ENCODE results near the gene LCP2. TPM values are rescaled to one million over a fixed set of nuclear protein-coding genes. Genes with fewer than 3 reads are reported as not detected.

Gene LCP2
- polyA plus RNA-seq, 1 experiment: not detected

- Histone ChIP-seq H3K4me3 (ENCODE audit: low read depth, low read length) (no peak overlapping the region), H3K27me3 (ENCODE audit: control insufficient read depth, insufficient read depth, low read length) (no peaks in the 10 kb centered on the region), H3K36me3 (ENCODE audit: control insufficient read depth, insufficient read depth, low read length) (no peaks in the 10 kb centered on the region)
- TF ChIP-seq CTCF (IDR thresholded peaks at IDR 0.05; ENCODE audit: insufficient read depth, low read depth, low read length): no peak
- ChIA-PET POLR2A (no interaction called here), CTCF (no interaction called here)
- no peak for DNase-seq (ENCODE audit: low read depth)
Measured at GRCh38 chr5:170329524-170329923, 31.9 kb upstream of the LCP2 start.

- DNase-seq (ENCODE audit: low read depth): no peak
- no peaks in the 10 kb centered on the region for H3K36me3 ChIP-seq (ENCODE audit: control insufficient read depth, insufficient read depth, low read length)
- ChIA-PET POLR2A (no interaction called here), CTCF (no interaction called here)
- no peak overlapping the region for H3K4me3 ChIP-seq (ENCODE audit: low read depth, low read length)
- H3K27me3 ChIP-seq (ENCODE audit: control insufficient read depth, insufficient read depth, low read length): no peaks in the 10 kb centered on the region
- TF ChIP-seq CTCF (IDR thresholded peaks at IDR 0.05; ENCODE audit: insufficient read depth, low read depth, low read length): no peak
Measured at GRCh38 chr5:170327829-170328228, 30.3 kb upstream of the LCP2 start.

- Histone ChIP-seq H3K36me3 (ENCODE audit: control insufficient read depth, insufficient read depth, low read length) (no peaks in the 10 kb centered on the region), H3K4me3 (ENCODE audit: low read depth, low read length) (no peak overlapping the region), H3K27me3 (ENCODE audit: control insufficient read depth, insufficient read depth, low read length) (no peaks in the 10 kb centered on the region)
- CTCF ChIA-PET: no interaction called here
- no peak for TF ChIP-seq CTCF (IDR thresholded peaks at IDR 0.05; ENCODE audit: insufficient read depth, low read depth, low read length)
- POLR2A ChIA-PET: no interaction called here
- DNase-seq (ENCODE audit: low read depth): no peak
Measured at GRCh38 chr5:170327168-170327567, 29.6 kb upstream of the LCP2 start.

GRCh38 chr5:170319301-170319700 is 21.7 kb upstream of the LCP2 start:
- H3K36me3 ChIP-seq (ENCODE audit: control insufficient read depth, insufficient read depth, low read length): no peaks in the 10 kb centered on the region
- H3K27me3 ChIP-seq (ENCODE audit: control insufficient read depth, insufficient read depth, low read length): no peaks in the 10 kb centered on the region
- no peak for DNase-seq (ENCODE audit: low read depth)
- no peak for TF ChIP-seq CTCF (IDR thresholded peaks at IDR 0.05; ENCODE audit: insufficient read depth, low read depth, low read length)
- ChIA-PET POLR2A (no interaction called here), CTCF (no interaction called here)
- H3K4me3 ChIP-seq (ENCODE audit: low read depth, low read length): no peak overlapping the region

- DNase-seq (ENCODE audit: low read depth): no peak
- no peaks in the 10 kb centered on the region for H3K27me3 ChIP-seq (ENCODE audit: control insufficient read depth, insufficient read depth, low read length)
- TF ChIP-seq CTCF (IDR thresholded peaks at IDR 0.05; ENCODE audit: insufficient read depth, low read depth, low read length): no peak
- H3K4me3 ChIP-seq (ENCODE audit: low read depth, low read length): no peak overlapping the region
- no peaks in the 10 kb centered on the region for H3K36me3 ChIP-seq (ENCODE audit: control insufficient read depth, insufficient read depth, low read length)
- CTCF ChIA-PET: no interaction called here
- POLR2A ChIA-PET: no interaction called here
Measured at GRCh38 chr5:170317499-170317898, 19.9 kb upstream of the LCP2 start.

Data from BJ (cell line).